ENCODE measurements around the gene HHAT. TPM values are rescaled to one million over a fixed set of nuclear protein-coding genes. Genes with fewer than 3 reads are reported as not detected.
A peak's percentile ranks its signal among the peaks of the same experiment; 100 is the strongest.

Gene HHAT
- total RNA-seq, 1 donor from 2014 or later = 6.9 TPM

DNA sequence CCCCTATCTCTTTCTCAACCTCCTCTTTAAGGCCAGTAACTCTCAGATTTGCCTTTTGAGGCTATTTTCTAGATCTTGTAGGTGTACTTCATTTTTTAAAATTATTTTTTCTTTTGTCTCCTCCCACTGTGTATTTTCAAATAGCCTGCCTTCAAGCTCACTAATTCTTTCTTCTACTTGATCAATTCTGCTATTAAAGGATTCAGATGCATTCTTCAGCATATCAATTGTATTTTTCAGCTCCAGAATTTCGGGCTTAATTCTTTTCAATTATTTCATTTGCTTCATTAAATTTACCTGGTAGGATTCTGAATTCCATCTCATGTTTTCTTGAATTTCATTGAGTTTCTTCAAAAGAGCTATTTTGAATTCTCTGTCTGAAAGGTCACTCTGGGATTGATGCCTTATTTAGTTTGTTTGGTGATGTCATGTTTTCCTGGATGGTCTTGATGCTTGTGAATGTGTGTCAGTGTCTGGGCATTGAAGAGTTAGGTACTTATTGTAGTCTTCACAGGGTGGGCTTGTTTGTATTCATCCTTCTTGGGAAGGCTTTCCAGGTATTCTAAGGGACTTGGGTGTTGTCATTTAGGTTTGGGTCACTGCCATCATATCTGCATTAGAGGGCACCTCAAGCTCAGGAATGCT, 3.6 kb upstream of the HHAT start:
- no peak for DNase-seq (ENCODE audit: low read depth, low spot score)
- Mint-ChIP-seq H3K9me3 (peaks cover 6% of the 10 kb centered on the region), H3K27me3 (ENCODE audit: low read depth) (no peaks in the 10 kb centered on the region), H3K4me3 (no peak overlapping the region), H3K4me1 (peaks cover 19% of the 10 kb centered on the region), H3K27ac (ENCODE audit: unreplicated experiment) (no peak overlapping the region), H3K36me3 (ENCODE audit: low read depth) (peaks cover 5% of the 10 kb centered on the region)
- TF ChIP-seq, protein P1, sequence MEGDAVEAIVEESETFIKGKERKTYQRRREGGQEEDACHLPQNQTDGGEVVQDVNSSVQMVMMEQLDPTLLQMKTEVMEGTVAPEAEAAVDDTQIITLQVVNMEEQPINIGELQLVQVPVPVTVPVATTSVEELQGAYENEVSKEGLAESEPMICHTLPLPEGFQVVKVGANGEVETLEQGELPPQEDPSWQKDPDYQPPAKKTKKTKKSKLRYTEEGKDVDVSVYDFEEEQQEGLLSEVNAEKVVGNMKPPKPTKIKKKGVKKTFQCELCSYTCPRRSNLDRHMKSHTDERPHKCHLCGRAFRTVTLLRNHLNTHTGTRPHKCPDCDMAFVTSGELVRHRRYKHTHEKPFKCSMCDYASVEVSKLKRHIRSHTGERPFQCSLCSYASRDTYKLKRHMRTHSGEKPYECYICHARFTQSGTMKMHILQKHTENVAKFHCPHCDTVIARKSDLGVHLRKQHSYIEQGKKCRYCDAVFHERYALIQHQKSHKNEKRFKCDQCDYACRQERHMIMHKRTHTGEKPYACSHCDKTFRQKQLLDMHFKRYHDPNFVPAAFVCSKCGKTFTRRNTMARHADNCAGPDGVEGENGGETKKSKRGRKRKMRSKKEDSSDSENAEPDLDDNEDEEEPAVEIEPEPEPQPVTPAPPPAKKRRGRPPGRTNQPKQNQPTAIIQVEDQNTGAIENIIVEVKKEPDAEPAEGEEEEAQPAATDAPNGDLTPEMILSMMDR (conservative IDR thresholded peaks at IDR 0.05) = no peak

DNA sequence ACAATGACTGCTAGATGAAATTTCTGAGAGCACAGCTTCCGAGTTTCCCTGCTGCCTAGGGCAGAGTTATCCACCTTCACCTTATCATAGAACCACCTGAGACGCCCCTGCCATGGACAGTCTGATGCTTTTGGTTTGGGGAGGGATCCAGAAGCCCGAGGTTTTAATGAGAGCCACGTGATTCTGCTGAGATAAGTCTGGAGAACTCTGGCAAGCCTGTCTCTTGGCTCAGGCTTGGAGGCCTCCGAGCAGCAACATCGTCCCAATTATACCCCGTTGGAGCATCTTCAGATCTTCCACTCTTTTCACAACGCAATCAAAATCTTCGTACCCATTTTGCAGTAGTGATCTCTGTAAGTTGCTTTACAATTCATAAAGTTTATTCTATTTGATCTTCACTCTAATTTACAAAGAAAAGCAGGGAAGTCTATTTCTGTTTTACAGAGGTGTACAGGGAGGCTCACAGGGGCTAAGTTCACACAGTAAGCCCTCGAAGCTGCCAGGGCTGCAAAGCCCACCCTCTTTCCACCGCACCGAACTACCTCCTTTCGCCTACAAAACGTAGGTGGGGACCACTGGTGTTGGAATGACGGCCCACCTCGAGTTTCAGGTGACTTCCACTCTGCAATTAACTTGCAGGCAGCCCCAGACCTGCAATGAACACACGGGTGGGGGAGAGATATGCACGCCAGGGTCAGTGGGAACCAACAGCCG, 513 bp upstream of the HHAT start:
- peaks cover 5% of the 10 kb centered on the region for H3K36me3 Mint-ChIP-seq (ENCODE audit: low read depth)
- no peak for DNase-seq (ENCODE audit: low read depth, low spot score)
- TF ChIP-seq, protein P1 (conservative IDR thresholded peaks at IDR 0.05) = no peak
- peaks cover 6% of the 10 kb centered on the region for H3K9me3 Mint-ChIP-seq
- H3K4me3 Mint-ChIP-seq = peak overlapping the region; percentile 90
- H3K4me1 Mint-ChIP-seq = peaks cover 19% of the 10 kb centered on the region
- peak overlapping the region; percentile 96 for H3K27ac Mint-ChIP-seq (ENCODE audit: unreplicated experiment)
- H3K27me3 Mint-ChIP-seq (ENCODE audit: low read depth) = no peaks in the 10 kb centered on the region

DNA sequence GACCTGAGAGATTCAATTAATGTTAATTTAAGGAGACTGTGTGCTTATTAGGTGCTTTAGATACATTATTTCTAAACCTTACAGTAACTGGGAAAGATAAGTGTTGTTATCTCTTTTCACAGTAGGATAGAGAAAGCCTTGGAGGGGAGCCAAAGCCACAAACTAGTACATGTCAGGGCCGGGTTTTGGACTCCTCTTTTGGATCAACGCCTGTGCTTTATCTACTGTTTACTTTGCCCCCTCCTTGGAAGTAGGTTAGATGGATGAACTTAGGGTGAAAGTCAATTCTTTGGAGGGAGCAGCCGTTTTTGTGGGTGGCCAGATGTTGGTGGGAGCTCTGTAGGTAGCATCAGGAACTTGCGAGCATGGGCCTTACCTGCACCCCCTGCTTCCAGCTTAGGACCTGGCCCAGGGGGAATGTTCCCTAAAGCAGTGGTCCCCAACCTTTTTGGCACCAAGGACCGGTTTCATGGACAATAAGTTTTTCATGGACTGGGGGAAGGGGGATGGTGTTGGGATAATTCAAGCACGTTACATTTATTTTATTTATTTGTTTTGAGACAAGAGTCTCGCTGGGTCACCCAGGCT, 1.7 kb downstream of the HHAT start:
- Mint-ChIP-seq H3K36me3 (ENCODE audit: low read depth) (peaks cover 1% of the 10 kb centered on the region), H3K4me3 (peak overlapping the region; percentile 96), H3K27ac (ENCODE audit: unreplicated experiment) (no peak overlapping the region), H3K27me3 (ENCODE audit: low read depth) (no peaks in the 10 kb centered on the region), H3K9me3 (peaks cover 2% of the 10 kb centered on the region), H3K4me1 (peaks cover 19% of the 10 kb centered on the region)
- TF ChIP-seq, protein P1 (conservative IDR thresholded peaks at IDR 0.05) = no peak
- no peak for DNase-seq (ENCODE audit: low read depth, low spot score)

DNA sequence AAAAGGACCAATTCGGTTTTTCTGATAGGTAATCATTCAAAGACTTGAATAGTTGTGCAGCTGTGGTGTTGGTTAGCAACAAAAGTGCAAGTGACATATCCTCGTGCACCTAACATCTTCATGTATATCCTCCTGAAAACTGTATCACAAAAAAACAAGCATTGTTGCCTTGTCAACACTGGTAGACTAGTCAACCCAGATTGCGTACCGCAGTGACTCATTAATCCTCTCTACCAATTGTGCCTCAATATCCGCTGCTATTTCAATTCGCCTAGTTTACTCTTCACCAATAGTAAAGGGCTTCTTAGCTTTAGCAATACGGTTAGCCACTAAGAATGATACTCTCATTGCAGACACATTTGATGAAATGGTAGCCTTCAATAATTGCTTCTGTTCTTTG, 3.5 kb downstream of the HHAT start:
- no peak overlapping the region for H3K27ac Mint-ChIP-seq (ENCODE audit: unreplicated experiment)
- TF ChIP-seq, protein P1 (conservative IDR thresholded peaks at IDR 0.05) = no peak
- H3K27me3 Mint-ChIP-seq (ENCODE audit: low read depth) = no peaks in the 10 kb centered on the region
- no peaks in the 10 kb centered on the region for H3K36me3 Mint-ChIP-seq (ENCODE audit: low read depth)
- H3K4me3 Mint-ChIP-seq = peak overlapping the region; percentile 31
- DNase-seq (ENCODE audit: low read depth, low spot score) = no peak
- peaks cover 19% of the 10 kb centered on the region for H3K4me1 Mint-ChIP-seq
- no peaks in the 10 kb centered on the region for H3K9me3 Mint-ChIP-seq

DNA sequence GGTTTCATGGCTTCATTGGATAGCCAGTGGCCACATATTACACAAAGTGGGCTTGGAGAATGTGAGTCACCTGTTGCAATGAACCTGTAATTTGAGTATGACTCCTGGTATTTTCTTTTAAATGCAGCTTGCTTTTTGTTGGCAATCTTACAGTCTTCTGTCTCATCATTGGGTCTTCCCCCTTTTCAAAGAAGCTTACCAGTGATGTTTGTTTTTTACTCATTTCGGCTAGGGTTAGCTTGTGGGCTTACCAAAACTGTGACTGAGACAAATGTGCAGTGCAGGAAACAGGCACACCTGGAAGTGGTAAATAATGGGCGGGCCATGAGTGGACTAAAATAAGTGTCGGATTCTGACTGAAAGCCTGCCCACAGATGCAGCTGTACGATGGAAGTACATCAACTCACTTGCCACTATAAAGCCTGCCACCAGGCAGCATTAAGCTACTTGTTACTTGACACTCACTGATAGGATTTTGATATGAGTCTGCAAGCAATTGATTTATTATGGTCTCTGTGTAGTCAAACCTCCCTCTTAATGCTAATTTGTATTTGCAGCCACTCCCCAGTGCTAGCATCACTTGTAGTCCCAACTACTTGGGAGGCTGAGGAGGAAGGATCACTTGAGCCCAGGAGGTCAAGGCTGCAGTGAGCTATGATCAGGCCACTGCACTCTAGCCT, 4.2 kb downstream of the HHAT start:
- H3K36me3 Mint-ChIP-seq (ENCODE audit: low read depth) = no peaks in the 10 kb centered on the region
- no peak for DNase-seq (ENCODE audit: low read depth, low spot score)
- TF ChIP-seq, protein P1 (conservative IDR thresholded peaks at IDR 0.05) = no peak
- H3K27ac Mint-ChIP-seq (ENCODE audit: unreplicated experiment) = no peak overlapping the region
- no peaks in the 10 kb centered on the region for H3K9me3 Mint-ChIP-seq
- H3K4me3 Mint-ChIP-seq = no peak overlapping the region
- H3K27me3 Mint-ChIP-seq (ENCODE audit: low read depth) = no peaks in the 10 kb centered on the region
- peaks cover 19% of the 10 kb centered on the region for H3K4me1 Mint-ChIP-seq

All from neural crest cell (in vitro differentiated cells).